AML-193 (cell line): ENCODE data around the gene PDZD11.
"Not testable (repeated sequence)": the region's sequence is repeated elsewhere in the genome, so short reads cannot be mapped to it uniquely, and the experiment has no call there.

Experiments used
- DNase-seq, 2 experiments: peaks; one replicate each; lab custom pipeline; 2025; lab: John Stamatoyannopoulos, UW

The PDZD11 gene

GRCh38 chrX:70257423-70258288 is 32.1 kb downstream of the PDZD11 start:
- no peak for DNase-seq

GRCh38 chrX:70255452-70255851 is 34.3 kb downstream of the PDZD11 start:
- no peak for DNase-seq

- DNase-seq, result no peak
Observed at GRCh38 chrX:70254909-70255308, 34.8 kb downstream of the PDZD11 start.

- no peak for DNase-seq
Observed at GRCh38 chrX:70254063-70254400, 35.7 kb downstream of the PDZD11 start.

- DNase-seq, result no peak
Observed at GRCh38 chrX:70253377-70254062, 36.2 kb downstream of the PDZD11 start.

GRCh38 chrX:70252491-70252890 is 37.2 kb downstream of the PDZD11 start:
- no peak for DNase-seq

- DNase-seq, result no peak
Observed at GRCh38 chrX:70247252-70247651, 42.5 kb downstream of the PDZD11 start.

- no peak for DNase-seq
Observed at GRCh38 chrX:70244881-70245280, 44.8 kb downstream of the PDZD11 start.

- DNase-seq, result not testable (repeated sequence)
Observed at GRCh38 chrX:70243601-70244000, 46.1 kb downstream of the PDZD11 start.

GRCh38 chrX:70241501-70241900 is 48.2 kb downstream of the PDZD11 start:
- DNase-seq, result no peak

- no peak for DNase-seq
Observed at GRCh38 chrX:70240751-70241150, 49.0 kb downstream of the PDZD11 start.
